ENCODE results near the gene NR6A1. TPM values are rescaled to one million over a fixed set of nuclear protein-coding genes. Genes with fewer than 3 reads are reported as not detected.

The NR6A1 gene
- total RNA-seq, 1 donor from 2014 or later = 60.7 TPM

GRCh38 chr9:124717597-124717996 lies 53.5 kb downstream of the NR6A1 start:
- no peaks in the 10 kb centered on the region for H3K27me3 Mint-ChIP-seq (ENCODE audit: low read depth)
- H3K27ac Mint-ChIP-seq (ENCODE audit: unreplicated experiment) = no peak overlapping the region
- no peaks in the 10 kb centered on the region for H3K36me3 Mint-ChIP-seq (ENCODE audit: low read depth)
- TF ChIP-seq, protein P1, sequence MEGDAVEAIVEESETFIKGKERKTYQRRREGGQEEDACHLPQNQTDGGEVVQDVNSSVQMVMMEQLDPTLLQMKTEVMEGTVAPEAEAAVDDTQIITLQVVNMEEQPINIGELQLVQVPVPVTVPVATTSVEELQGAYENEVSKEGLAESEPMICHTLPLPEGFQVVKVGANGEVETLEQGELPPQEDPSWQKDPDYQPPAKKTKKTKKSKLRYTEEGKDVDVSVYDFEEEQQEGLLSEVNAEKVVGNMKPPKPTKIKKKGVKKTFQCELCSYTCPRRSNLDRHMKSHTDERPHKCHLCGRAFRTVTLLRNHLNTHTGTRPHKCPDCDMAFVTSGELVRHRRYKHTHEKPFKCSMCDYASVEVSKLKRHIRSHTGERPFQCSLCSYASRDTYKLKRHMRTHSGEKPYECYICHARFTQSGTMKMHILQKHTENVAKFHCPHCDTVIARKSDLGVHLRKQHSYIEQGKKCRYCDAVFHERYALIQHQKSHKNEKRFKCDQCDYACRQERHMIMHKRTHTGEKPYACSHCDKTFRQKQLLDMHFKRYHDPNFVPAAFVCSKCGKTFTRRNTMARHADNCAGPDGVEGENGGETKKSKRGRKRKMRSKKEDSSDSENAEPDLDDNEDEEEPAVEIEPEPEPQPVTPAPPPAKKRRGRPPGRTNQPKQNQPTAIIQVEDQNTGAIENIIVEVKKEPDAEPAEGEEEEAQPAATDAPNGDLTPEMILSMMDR (conservative IDR thresholded peaks at IDR 0.05) = no peak
- no peaks in the 10 kb centered on the region for H3K9me3 Mint-ChIP-seq
- H3K4me3 Mint-ChIP-seq = no peak overlapping the region
- no peak for DNase-seq (ENCODE audit: low read depth, low spot score)
- H3K4me1 Mint-ChIP-seq = no peaks in the 10 kb centered on the region

GRCh38 chr9:124716808-124717207 lies 54.3 kb downstream of the NR6A1 start:
- DNase-seq (ENCODE audit: low read depth, low spot score) = no peak
- Mint-ChIP-seq H3K4me1 (no peaks in the 10 kb centered on the region), H3K27ac (ENCODE audit: unreplicated experiment) (no peak overlapping the region), H3K4me3 (no peak overlapping the region), H3K36me3 (ENCODE audit: low read depth) (no peaks in the 10 kb centered on the region), H3K9me3 (no peaks in the 10 kb centered on the region), H3K27me3 (ENCODE audit: low read depth) (no peaks in the 10 kb centered on the region)
- TF ChIP-seq, protein P1 (conservative IDR thresholded peaks at IDR 0.05) = no peak

GRCh38 chr9:124710766-124711165 lies 60.3 kb downstream of the NR6A1 start:
- no peaks in the 10 kb centered on the region for H3K27me3 Mint-ChIP-seq (ENCODE audit: low read depth)
- no peak overlapping the region for H3K27ac Mint-ChIP-seq (ENCODE audit: unreplicated experiment)
- no peak overlapping the region for H3K4me3 Mint-ChIP-seq
- H3K36me3 Mint-ChIP-seq (ENCODE audit: low read depth) = peaks cover 4% of the 10 kb centered on the region
- H3K9me3 Mint-ChIP-seq = no peaks in the 10 kb centered on the region
- TF ChIP-seq, protein P1 (conservative IDR thresholded peaks at IDR 0.05) = no peak
- no peak for DNase-seq (ENCODE audit: low read depth, low spot score)
- H3K4me1 Mint-ChIP-seq = peaks cover 4% of the 10 kb centered on the region

GRCh38 chr9:124709292-124709690 lies 61.8 kb downstream of the NR6A1 start:
- TF ChIP-seq, protein P1 (conservative IDR thresholded peaks at IDR 0.05) = no peak
- H3K4me3 Mint-ChIP-seq = no peak overlapping the region
- peaks cover 5% of the 10 kb centered on the region for H3K36me3 Mint-ChIP-seq (ENCODE audit: low read depth)
- H3K27me3 Mint-ChIP-seq (ENCODE audit: low read depth) = no peaks in the 10 kb centered on the region
- peaks cover 4% of the 10 kb centered on the region for H3K4me1 Mint-ChIP-seq
- H3K27ac Mint-ChIP-seq (ENCODE audit: unreplicated experiment) = no peak overlapping the region
- DNase-seq (ENCODE audit: low read depth, low spot score) = no peak
- H3K9me3 Mint-ChIP-seq = no peaks in the 10 kb centered on the region

DNA sequence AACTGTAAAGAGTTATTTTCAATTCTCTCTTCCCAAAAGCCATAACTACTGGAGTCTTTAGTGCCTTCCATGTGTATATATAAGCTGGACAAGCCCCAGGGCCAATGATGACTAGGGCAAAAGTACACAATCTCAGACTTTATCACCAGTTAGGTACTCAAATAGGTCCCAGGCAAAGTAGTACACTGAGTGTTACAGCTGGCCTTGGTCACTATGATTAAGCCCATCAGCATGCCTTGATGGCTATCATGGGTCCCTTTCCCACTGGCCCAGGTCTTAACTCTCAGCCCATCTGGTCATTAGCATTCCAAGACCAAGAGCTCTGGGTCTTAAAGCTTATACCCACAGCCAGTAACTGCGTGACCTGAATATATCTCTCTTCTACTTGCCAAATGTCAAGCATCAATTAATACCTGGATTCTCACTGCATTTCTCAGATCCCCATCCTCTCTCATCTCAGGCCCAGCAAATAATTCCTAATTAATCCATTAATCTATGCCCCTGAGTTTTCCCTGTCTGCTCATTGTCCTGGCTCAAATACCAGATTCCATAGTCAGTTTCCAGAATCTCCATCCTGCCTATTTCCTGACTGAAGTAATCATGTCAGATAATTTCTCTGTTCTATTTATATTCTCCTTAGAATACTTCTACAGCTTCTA lies 62.3 kb downstream of the NR6A1 start:
- no peak overlapping the region for H3K4me3 Mint-ChIP-seq
- peaks cover 4% of the 10 kb centered on the region for H3K4me1 Mint-ChIP-seq
- no peaks in the 10 kb centered on the region for H3K9me3 Mint-ChIP-seq
- H3K36me3 Mint-ChIP-seq (ENCODE audit: low read depth) = peaks cover 8% of the 10 kb centered on the region
- no peaks in the 10 kb centered on the region for H3K27me3 Mint-ChIP-seq (ENCODE audit: low read depth)
- H3K27ac Mint-ChIP-seq (ENCODE audit: unreplicated experiment) = no peak overlapping the region
- TF ChIP-seq, protein P1 (conservative IDR thresholded peaks at IDR 0.05) = no peak
- no peak for DNase-seq (ENCODE audit: low read depth, low spot score)
